HepG2 (cell line): Measurements from ENCODE around the gene LRRTM3. TPM values are rescaled to one million over a fixed set of nuclear protein-coding genes. Genes with fewer than 3 reads are reported as not detected.

Experiments
- ATAC-seq: fragments of 200-7000 bp; cut with Tn5 transposase; 3 replicates; pipeline ENCODE4 v1.9.1; 2020; ENCODE audit warnings: mild to moderate bottlenecking, moderate library complexity
- BruUV-seq: library from RNA; stranded (reverse); fragments of 400-500 nt; replicated peaks from 2 replicates; lab custom pipeline; 2021; lab: Mats Ljungman, UMichigan
- CTCF ChIA-PET: fragments of 300-600 bp; formaldehyde crosslinking; extraction: SDS; loops from one replicate; lab custom pipeline; 2021; ENCODE audit warnings: low total read pairs, inconsistent platforms, low intra/inter-chr PET ratio; lab: Yijun Ruan, JAX
- POLR2A ChIA-PET: fragments of 350-600 bp; sonication (Branson Sonifier 250); formaldehyde crosslinking; loops from one replicate; lab custom pipeline; 2020; ENCODE audit warnings: antibody characterized with exemption, inconsistent platforms; lab: Yijun Ruan, JAX
- DNase-seq: peaks from one replicate; pipeline ENCODE4 v3.0.0-alpha.2; 2015; ENCODE audit warnings: low spot score
- FAIRE-seq: peaks from 3 replicates; lab custom pipeline; 2011; peaks lifted over from hg19 to GRCh38; lab: Jason Lieb, UNC
- H2AFZ ChIP-seq: one replicate; pipeline ENCODE4 v1.6.1; 2011; ENCODE audit warnings: low read length, inconsistent platforms
- H3K27ac ChIP-seq: fragments of 300-600 bp; 3 replicates; pipeline ENCODE4 v1.8.0; 2011; ENCODE audit warnings: mixed run types, mild to moderate bottlenecking, mixed read lengths, low read length, inconsistent platforms; ENCODE audit not compliant: insufficient read depth; ENCODE audit errors: extremely low read length
- H3K27me3 ChIP-seq, 2 experiments: fragments of 200-600 bp in 1 of 2; 2 replicates in 1 of 2; 3 replicates in 1 of 2; pipeline versions ENCODE4 v1.6.0 to v1.8.0; 2011; ENCODE audit warnings: low read length in 2 of 2, mild to moderate bottlenecking in 2 of 2, moderate library complexity in 2 of 2, inconsistent platforms in 1 of 2; ENCODE audit not compliant: insufficient read depth in 2 of 2, control insufficient read depth in 1 of 2
- H3K36me3 ChIP-seq, 2 experiments: fragments of 200-600 bp in 1 of 2; replicated peaks in 1 of 2; 2 replicates in 1 of 2; 3 replicates in 1 of 2; pipeline versions ENCODE4 v1.5.1 to v1.8.0; 2011; ENCODE audit warnings: low read length in 2 of 2, inconsistent platforms in 1 of 2; ENCODE audit not compliant: insufficient read depth in 2 of 2, control insufficient read depth in 1 of 2
- H3K4me1 ChIP-seq: 2 replicates; pipeline ENCODE4 v1.5.1; 2012; ENCODE audit warnings: low read length, inconsistent platforms; ENCODE audit not compliant: insufficient read depth
- H3K4me2 ChIP-seq: 2 replicates; pipeline ENCODE4 v1.6.0; 2011; ENCODE audit warnings: low read depth, low read length, inconsistent platforms
- H3K4me3 ChIP-seq, 3 experiments: fragments of 200-600 bp in 1 of 3; sonication (generic), shearing (Covaris generic) in 1 of 3; replicated peaks in 1 of 3; 2 replicates each; pipeline ENCODE4 v1.5.1; 2011 to 2016; ENCODE audit warnings: low read length in 3 of 3, inconsistent platforms in 2 of 3, low read depth in 2 of 3, mild to moderate bottlenecking in 2 of 3, control low read depth in 1 of 3, mixed read lengths in 1 of 3; ENCODE audit not compliant: insufficient read depth in 1 of 3
- H3K79me2 ChIP-seq: one replicate; pipeline ENCODE4 v1.6.1; 2011; ENCODE audit warnings: low read length, inconsistent platforms; ENCODE audit not compliant: insufficient read depth
- H3K9ac ChIP-seq: 2 replicates; pipeline ENCODE4 v1.6.0; 2011; ENCODE audit warnings: mild to moderate bottlenecking, low read depth, low read length, inconsistent platforms; ENCODE audit not compliant: insufficient read depth
- H3K9me3 ChIP-seq: 2 replicates; pipeline ENCODE4 v1.5.1; 2012; ENCODE audit warnings: mild to moderate bottlenecking, low read length
- H4K20me1 ChIP-seq: 2 replicates; pipeline ENCODE4 v1.6.0; 2011; ENCODE audit warnings: inconsistent platforms, mild to moderate bottlenecking, low read length, moderate library complexity; ENCODE audit not compliant: insufficient read depth
- BRD4 ChIP-seq: sonication (generic); formaldehyde crosslinking; IDR thresholded peaks from 2 replicates; pipeline ENCODE4 v1.4.0; 2020; ENCODE audit warnings: missing genetic modification reagents
- CBFB ChIP-seq: sonication (generic); formaldehyde crosslinking; IDR thresholded peaks from 2 replicates; pipeline ENCODE4 v1.4.0; 2020; ENCODE audit warnings: missing genetic modification reagents
- KLF16 ChIP-seq, 2 experiments: sonication (generic) in 1 of 2; formaldehyde crosslinking in 1 of 2; IDR thresholded peaks; 2 replicates each; pipeline versions ENCODE4 v1.6.1 to v1.8.0; 2016 to 2023; ENCODE audit warnings: missing genetic modification reagents in 2 of 2, missing compliant biosample characterization in 1 of 2
- PTBP1 ChIP-seq: fragments of 200-400 bp; formaldehyde crosslinking; IDR thresholded peaks from 2 replicates; pipeline ENCODE4 v1.6.1; 2018; ENCODE audit warnings: low read length, low read depth; ENCODE audit not compliant: poor library complexity, severe bottlenecking
- RARA ChIP-seq: IDR thresholded peaks from 2 replicates; pipeline ENCODE4 v1.6.1; 2016; ENCODE audit warnings: missing genetic modification reagents, missing compliant biosample characterization
- SALL2 ChIP-seq: sonication (generic); formaldehyde crosslinking; IDR thresholded peaks from 2 replicates; pipeline ENCODE4 v1.8.1; 2023; ENCODE audit warnings: mild to moderate bottlenecking, missing genetic modification reagents, inconsistent platforms
- SIN3B ChIP-seq: fragments of 150-350 bp; IDR thresholded peaks from 2 replicates; pipeline ENCODE4 v1.6.1; 2014; ENCODE audit warnings: low read length
- SMC3 ChIP-seq: IDR thresholded peaks from 2 replicates; pipeline ENCODE4 v1.6.1; 2011; ENCODE audit warnings: low read length, improper control_type of control experiment
- SRSF9 ChIP-seq: fragments of 200-400 bp; formaldehyde crosslinking; IDR thresholded peaks from 2 replicates; pipeline ENCODE4 v1.6.1; 2018; ENCODE audit warnings: borderline replicate concordance, mild to moderate bottlenecking, low read depth, low read length; ENCODE audit not compliant: insufficient read depth, poor library complexity, severe bottlenecking
- THRA ChIP-seq: sonication (generic); formaldehyde crosslinking; IDR thresholded peaks from 2 replicates; pipeline ENCODE4 v1.4.0; 2020; ENCODE audit warnings: missing genetic modification reagents, borderline replicate concordance
- ZBTB49 ChIP-seq: sonication (generic); formaldehyde crosslinking; IDR thresholded peaks from 2 replicates; pipeline ENCODE4 v1.4.0; 2020; ENCODE audit warnings: missing genetic modification reagents, borderline replicate concordance
- ZFP90 ChIP-seq: sonication (generic); formaldehyde crosslinking; IDR thresholded peaks from 2 replicates; pipeline ENCODE4 v1.8.0; 2022; ENCODE audit warnings: missing genetic modification reagents, mild to moderate bottlenecking, inconsistent platforms, borderline replicate concordance
- ZNF280B ChIP-seq: sonication (generic); formaldehyde crosslinking; IDR thresholded peaks from 2 replicates; pipeline ENCODE4 v1.5.0; 2020; ENCODE audit warnings: missing genetic modification reagents, mild to moderate bottlenecking, borderline replicate concordance
- ZNF432 ChIP-seq: sonication (generic); formaldehyde crosslinking; IDR thresholded peaks from 2 replicates; pipeline ENCODE4 v1.5.0; 2020; ENCODE audit warnings: missing genetic modification reagents, mild to moderate bottlenecking, borderline replicate concordance
- ZNF501 ChIP-seq: sonication (generic); formaldehyde crosslinking; IDR thresholded peaks from 2 replicates; pipeline ENCODE4 v1.5.1; 2020; ENCODE audit warnings: mild to moderate bottlenecking, moderate library complexity, missing genetic modification reagents
- ZNF552 ChIP-seq: sonication (generic); formaldehyde crosslinking; IDR thresholded peaks from 2 replicates; pipeline ENCODE4 v1.9.0; 2022; ENCODE audit warnings: missing genetic modification reagents, mild to moderate bottlenecking, borderline replicate concordance
- ZNF879 ChIP-seq: sonication (generic); formaldehyde crosslinking; IDR thresholded peaks from 2 replicates; pipeline ENCODE4 v1.8.1; 2023; ENCODE audit warnings: missing genetic modification reagents
- WGBS: methylation state at CpG from one replicate; pipeline ENCODE4 v1.1.6; 2017; ENCODE audit warnings: low lambda C conversion rate; 5-methylcytosine and 5-hydroxymethylcytosine counted together
- in situ Hi-C: cut with HindIII; loops from 2 replicates; pipeline ENCODE4 v1.10.0; 2017; ENCODE audit warnings: low pct_unique_long_range_greater_than_20kb; ENCODE audit not compliant: extremely low pct_ligation_motif_present
- intact Hi-C: fragments of 100-400 bp; cut with micrococcal nuclease; formaldehyde crosslinking; loops from one replicate; pipeline ENCODE4 v1.10.0; 2022; ENCODE audit not compliant: unreplicated experiment
- polyA plus RNA-seq, 8 experiments: library from polyadenylated mRNA; depleted of rRNA in 3 of 8; stranded (reverse) in 7 of 8; unstranded in 1 of 8; fragments of >200 nt; fragmentation: Illumina TruSeq in 4 of 8; extraction: Trizol in 4 of 8; gene quantifications; 2 replicates each; pipeline versions ENCODE4 v1.2.1 to v1.2.3, GENCODE V29; 2011 to 2016; ENCODE audit warnings: low read depth in 4 of 8, missing spikeins in 1 of 8, mixed read lengths in 1 of 8; ENCODE audit not compliant: insufficient read depth in 1 of 8
- total RNA-seq, 5 experiments: library from RNA; depleted of rRNA; stranded (reverse); fragments of >200 nt; fragmentation: Illumina TruSeq; extraction: Trizol; gene quantifications; 2 replicates each; pipeline ENCODE4 v1.2.3, GENCODE V29; 2016; ENCODE audit warnings: low read depth in 1 of 5
- TF ChIP-seq, protein P1 (sequence below): sonication (generic); formaldehyde crosslinking; IDR thresholded peaks from 2 replicates; pipeline ENCODE4 v1.8.1; 2023; ENCODE audit warnings: mild to moderate bottlenecking, missing genetic modification reagents

Gene LRRTM3
- total and polyA plus RNA-seq, 2 of the 13 experiments (the other 11 are each of a cell fraction or from before 2014, with no cell fraction given), result not detected

GRCh38 chr10:67043041-67043440 is 117.2 kb downstream of the LRRTM3 start (continued):
- TF ChIP-seq ZNF501 (CRISPR knock-in tag), result no peak
- TF ChIP-seq PTBP1, result no peak
- TF ChIP-seq SMC3, result no peak
- no peak for TF ChIP-seq SIN3B
- no peak for TF ChIP-seq RARA
- TF ChIP-seq THRA (CRISPR knock-in tag), result no peak

DNA sequence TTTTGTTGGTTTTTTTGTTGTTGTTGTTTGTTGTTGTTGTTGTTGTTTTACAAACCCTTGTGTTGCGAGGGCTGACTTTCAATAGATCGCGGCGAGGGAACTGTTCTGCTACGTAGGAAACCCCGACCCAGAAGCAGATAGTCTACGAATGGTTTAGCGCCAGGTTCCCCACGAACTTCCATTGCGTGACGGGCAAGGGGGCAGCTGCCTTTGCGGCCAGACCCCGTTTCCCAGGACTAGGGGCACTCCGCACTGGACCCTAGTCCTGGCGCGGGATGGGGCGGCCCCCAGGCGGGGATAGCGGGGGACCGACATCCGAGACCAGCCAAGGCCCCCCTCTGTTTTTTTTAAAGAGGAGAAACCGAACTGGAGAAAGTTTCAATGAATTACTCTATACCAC is 119.6 kb downstream of the LRRTM3 start:
- no peaks in the 10 kb centered on the region for H4K20me1 ChIP-seq
- BruUV-seq, result no TSS peak
- H3K4me3 ChIP-seq, result no peak overlapping the region
- no peaks in the 10 kb centered on the region for H3K79me2 ChIP-seq
- H3K9ac ChIP-seq, result no peak overlapping the region
- ATAC-seq (no peak), DNase-seq (no peak), FAIRE-seq (no peak)
- POLR2A ChIA-PET, result no interaction called here
- no peak overlapping the region for H3K27ac ChIP-seq
- no peak overlapping the region for H3K4me2 ChIP-seq
- in situ Hi-C loops, result no loop called here
- no peaks in the 10 kb centered on the region for H3K4me1 ChIP-seq
- no peaks in the 10 kb centered on the region for H3K9me3 ChIP-seq
- no peaks in the 10 kb centered on the region for H3K27me3 ChIP-seq
- intact Hi-C loops, result no loop called here
- H2AFZ ChIP-seq, result no peak overlapping the region
- WGBS, result 63% methylated on average over 22 of the region's 22 CpGs
- no peaks in the 10 kb centered on the region for H3K36me3 ChIP-seq
- CTCF ChIA-PET, result no interaction called here
- TF ChIP-seq ZFP90 (no peak), ZNF432 (CRISPR knock-in tag) (no peak), ZBTB49 (CRISPR knock-in tag) (no peak), ZNF879 (CRISPR knock-in tag) (no peak), KLF16 (CRISPR knock-in tag; IDR thresholded peaks at IDR 0.05) (no peak), BRD4 (CRISPR knock-in tag) (no peak), SALL2 (CRISPR knock-in tag) (no peak), ZNF280B (no peak), SRSF9 (no peak), CBFB (no peak), ZNF552 (CRISPR knock-in tag) (no peak)
- TF ChIP-seq, protein P1, sequence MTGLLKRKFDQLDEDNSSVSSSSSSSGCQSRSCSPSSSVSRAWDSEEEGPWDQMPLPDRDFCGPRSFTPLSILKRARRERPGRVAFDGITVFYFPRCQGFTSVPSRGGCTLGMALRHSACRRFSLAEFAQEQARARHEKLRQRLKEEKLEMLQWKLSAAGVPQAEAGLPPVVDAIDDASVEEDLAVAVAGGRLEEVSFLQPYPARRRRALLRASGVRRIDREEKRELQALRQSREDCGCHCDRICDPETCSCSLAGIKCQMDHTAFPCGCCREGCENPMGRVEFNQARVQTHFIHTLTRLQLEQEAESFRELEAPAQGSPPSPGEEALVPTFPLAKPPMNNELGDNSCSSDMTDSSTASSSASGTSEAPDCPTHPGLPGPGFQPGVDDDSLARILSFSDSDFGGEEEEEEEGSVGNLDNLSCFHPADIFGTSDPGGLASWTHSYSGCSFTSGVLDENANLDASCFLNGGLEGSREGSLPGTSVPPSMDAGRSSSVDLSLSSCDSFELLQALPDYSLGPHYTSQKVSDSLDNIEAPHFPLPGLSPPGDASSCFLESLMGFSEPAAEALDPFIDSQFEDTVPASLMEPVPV (CRISPR knock-in tag), result no peak
